Breast epithelium (tissue), 3 donors: ENCODE measurements around the gene MSGN1.

Experiments
- CTCF ChIP-seq, 3 donors: fragments of 450-650 bp; IDR thresholded peaks; one replicate each; pipeline ENCODE4 v1.5.1; 2016 to 2017; ENCODE audit warnings: antibody characterized with exemption in 3 of 3, mild to moderate bottlenecking in 3 of 3, moderate library complexity in 3 of 3
- POLR2A ChIP-seq: fragments of 450-650 bp; IDR thresholded peaks from one replicate; pipeline ENCODE4 v1.6.1; 2016; ENCODE audit warnings: antibody characterized with exemption, mild to moderate bottlenecking, moderate library complexity
- POLR2AphosphoS5 ChIP-seq, 3 donors: sonication (generic); formaldehyde crosslinking; IDR thresholded peaks; one replicate each; pipeline ENCODE4 v1.6.1; 2017; ENCODE audit warnings: antibody characterized with exemption in 3 of 3

- TF ChIP-seq POLR2A, result no peak
- no peak for TF ChIP-seq CTCF (IDR thresholded peaks at IDR 0.05)
- TF ChIP-seq POLR2AphosphoS5 (IDR thresholded peaks at IDR 0.05), result no peak
Measured at GRCh38 chr2:17818235-17818815, 2.1 kb downstream of the MSGN1 start.
